HG03066 (cell line): Measurements from ENCODE around the gene SAMD7.

ENCODE experiments used
- ATAC-seq: cut with Tn5 transposase; IDR thresholded peaks from one replicate; pipeline ENCODE4 v1.9.1; 2021; ENCODE audit warnings: low read depth; ENCODE audit not compliant: unreplicated experiment

SAMD7 gene

GRCh38 chr3:169907476-169907875 lies 3.9 kb upstream of the SAMD7 start:
- ATAC-seq: no peak

DNA sequence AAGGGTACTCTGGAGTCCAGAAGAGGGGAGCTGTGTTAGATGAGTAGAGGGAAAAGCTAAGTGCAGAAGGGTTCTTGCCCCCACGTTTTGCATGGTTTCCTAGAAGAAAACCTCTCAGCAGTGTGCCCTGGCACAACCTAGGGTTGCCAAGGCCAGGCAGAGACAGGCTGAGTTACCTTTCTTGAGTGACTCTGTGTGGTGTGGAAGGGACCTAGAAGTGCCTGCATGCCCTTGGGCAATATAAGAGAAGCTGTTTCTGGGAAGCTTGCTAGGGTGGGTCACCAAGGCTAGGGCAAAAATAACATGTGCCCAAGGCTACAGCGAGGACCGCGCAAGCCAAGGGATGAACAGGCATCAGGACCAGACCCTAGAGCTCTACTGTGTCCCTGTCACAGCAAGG lies 3.4 kb upstream of the SAMD7 start:
- no peak for ATAC-seq

DNA sequence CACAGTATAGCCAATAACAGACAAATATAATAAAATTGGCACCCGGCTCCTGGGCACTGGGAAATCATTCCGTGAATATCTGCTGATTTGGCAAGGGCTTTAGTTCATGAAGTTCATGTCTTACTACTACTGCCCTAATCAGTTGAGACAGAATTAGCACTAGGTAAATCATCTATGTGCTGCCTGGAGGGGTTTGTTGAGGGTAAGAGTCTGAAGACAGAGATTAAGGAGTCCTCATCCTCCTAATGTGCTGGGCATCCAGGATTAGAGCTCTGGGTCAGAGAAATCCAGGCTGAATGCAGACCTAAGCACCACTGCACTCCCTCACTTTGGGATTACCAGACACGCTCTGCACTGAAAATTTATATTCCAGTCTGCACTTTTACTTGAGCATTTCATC lies 2.0 kb downstream of the SAMD7 start:
- ATAC-seq: no peak

GRCh38 chr3:169914321-169914720 lies 2.9 kb downstream of the SAMD7 start:
- no peak for ATAC-seq

- ATAC-seq: no peak
Observed at GRCh38 chr3:169923189-169923588, 11.8 kb downstream of the SAMD7 start.

DNA sequence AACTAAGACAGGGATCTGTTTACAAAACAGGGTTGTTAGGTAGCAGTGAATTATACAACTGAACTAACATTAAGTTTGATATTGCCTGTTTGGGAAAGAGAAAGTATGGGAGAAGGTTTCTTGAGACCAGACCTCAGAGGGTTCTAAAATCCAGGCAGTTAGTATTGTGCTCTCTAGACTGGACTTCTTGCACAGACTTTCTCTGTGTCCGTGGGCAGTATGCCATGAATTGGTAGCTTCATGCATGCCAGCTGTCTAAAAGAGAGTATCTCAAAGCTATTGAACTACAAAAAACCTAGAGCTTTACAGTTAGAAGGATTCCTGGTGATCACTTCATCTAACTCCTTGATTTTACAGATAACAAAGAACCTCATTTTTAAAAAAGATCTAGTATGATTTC lies 12.5 kb downstream of the SAMD7 start:
- ATAC-seq: no peak

GRCh38 chr3:169929830-169930519 lies 18.6 kb downstream of the SAMD7 start:
- ATAC-seq: no peak

DNA sequence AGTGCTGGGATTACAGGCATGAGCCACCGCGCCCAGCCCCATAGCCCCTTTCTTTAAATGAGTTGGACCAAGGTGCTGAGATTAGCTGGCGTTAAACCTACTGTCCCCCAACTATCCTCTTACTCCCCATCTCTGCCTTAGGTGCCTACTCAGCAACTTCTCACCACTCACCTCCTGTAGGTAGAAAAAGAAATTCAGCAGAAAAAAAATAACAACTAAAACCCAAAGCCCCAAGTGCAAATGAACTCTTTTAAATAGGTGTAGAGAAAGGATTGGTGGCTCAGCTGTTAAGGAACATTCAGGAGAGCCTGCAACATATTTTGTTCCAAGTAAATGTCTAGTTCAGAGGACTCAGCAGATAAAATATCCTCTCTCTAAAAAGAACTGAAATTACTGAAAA lies 19.5 kb downstream of the SAMD7 start:
- ATAC-seq: no peak

DNA sequence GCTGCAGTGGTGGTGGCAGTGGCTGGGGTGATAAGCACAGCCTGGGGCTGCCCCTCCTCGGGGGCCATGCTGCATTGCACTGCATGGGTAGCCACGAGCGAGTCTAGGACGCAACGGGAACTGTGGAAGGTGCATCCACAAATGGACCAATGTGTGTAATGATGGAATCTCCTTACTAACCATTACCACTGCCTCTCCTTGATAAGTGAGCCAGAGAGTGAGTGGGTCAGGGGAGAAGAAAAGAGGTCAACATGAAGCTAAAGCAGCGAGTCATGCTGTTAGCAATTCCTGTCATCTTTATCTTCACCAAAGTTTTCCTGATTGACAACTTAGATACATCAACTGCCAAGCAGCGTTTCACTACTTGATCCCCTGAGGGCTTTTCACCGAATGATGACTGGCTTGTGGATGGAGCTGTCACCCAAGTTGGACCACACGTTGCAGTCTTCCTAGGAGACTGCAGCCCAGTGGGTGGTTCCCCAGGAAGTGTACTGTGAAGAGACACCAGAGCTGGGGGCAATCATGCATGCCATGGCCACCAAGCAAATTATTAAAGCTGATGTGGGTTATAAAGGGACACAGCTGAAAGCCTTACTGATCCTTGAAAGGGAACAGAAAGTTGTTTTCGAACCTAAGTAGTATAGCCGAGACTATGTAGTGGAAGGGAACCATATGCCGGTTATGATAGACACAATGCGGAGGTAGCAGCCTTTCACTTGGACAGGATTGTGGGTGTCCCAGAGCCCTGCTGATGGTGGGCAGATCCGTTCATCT lies 20.6 kb downstream of the SAMD7 start:
- peak; percentile 95 for ATAC-seq

DNA sequence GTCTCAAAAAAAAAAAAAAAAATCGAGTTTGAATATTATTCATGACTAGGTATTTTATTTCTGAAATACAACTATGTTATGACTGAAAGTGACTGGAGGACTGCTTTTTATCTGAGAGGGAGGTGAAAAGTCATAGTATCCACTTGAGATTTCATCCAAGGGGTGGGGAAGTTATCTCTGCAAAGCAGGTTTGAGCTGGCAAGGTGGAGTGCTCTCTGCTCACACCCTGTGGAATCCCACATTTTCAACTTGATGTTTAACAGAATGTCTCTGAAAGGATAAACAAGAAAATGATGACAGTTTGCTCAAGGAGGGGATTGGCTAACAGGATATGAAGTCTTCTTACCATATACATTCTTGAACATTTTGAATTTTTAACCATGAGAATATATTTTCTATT lies 27.9 kb downstream of the SAMD7 start:
- no peak for ATAC-seq

DNA sequence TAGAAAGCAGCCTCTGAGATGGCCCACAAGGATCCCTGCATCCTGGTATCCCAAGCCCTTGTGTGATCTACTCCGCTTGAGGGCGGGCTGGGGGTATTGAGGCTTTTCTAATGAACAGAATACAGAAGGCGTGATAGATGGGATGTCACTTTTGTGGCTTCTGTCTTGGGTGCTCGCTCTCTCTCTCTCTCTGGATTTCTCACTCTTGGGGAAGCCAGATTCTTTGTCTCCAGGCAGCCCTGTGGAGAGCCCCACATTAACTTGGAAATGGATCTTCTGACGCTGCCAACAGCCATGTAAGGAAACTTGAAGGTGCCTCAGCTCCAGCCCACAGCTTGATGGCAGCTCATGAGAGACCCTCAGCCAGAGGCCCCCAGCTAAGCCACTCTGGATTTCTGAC lies 28.4 kb downstream of the SAMD7 start:
- ATAC-seq: no peak

DNA sequence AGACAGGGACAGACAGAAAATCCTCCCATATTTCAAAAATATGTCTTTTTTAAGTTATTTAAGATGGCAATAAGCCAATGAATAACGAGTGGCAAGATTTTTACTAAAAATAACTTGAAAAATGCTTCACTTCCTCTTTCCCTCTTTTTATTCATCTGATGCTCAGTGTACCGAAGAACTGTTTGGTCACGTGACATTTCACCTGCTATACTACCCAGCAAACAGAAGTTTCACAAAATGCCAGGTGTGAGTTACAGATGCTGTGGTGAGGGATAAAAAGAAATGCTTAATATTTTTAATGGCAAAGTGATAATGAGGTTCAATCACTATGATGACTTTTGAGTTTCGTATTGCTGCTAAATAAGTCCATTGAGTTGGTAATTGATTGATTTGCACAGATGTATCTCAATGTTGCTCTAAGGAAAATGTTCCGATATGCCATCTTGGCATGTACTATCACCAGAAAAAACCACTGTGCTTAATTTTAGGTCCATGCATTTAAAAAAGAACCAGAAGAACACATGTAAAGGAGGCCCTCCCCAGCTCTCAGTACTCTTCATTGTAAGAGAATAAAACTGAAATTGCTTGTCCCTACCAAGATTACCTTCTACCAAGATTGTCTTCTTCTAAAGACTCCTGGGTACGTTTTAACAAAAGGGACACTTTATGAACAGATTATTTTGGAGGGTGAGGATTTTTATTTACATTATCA lies 29.3 kb downstream of the SAMD7 start:
- ATAC-seq: peak; percentile 72

DNA sequence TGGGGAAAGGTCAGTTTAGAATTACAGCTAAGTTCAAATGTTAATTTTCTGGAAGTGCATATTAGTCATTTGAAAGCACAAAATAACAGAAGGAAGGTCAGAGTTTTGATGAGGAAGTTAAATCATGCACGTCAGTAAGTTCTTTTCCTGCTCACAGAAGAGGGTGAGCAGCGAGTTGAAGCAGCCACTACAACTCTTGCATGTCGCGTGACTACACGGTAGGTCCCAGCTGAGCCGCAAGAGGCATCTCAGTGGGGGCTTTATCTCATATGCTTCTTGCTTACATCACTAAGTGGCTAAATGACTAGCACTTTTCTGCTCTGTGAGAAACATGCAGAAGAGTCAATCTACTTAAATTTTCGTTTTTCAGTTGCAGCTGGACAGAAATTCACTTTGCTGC lies 33.9 kb downstream of the SAMD7 start:
- peak; percentile 76 for ATAC-seq

- no peak for ATAC-seq
Observed at GRCh38 chr3:169946336-169946735, 35.0 kb downstream of the SAMD7 start.

GRCh38 chr3:169948559-169949448 lies 37.4 kb downstream of the SAMD7 start:
- peak; percentile 16 for ATAC-seq

GRCh38 chr3:169952045-169952444 lies 40.7 kb downstream of the SAMD7 start:
- no peak for ATAC-seq

- ATAC-seq: no peak
Observed at GRCh38 chr3:169953462-169954141, 42.2 kb downstream of the SAMD7 start.

DNA sequence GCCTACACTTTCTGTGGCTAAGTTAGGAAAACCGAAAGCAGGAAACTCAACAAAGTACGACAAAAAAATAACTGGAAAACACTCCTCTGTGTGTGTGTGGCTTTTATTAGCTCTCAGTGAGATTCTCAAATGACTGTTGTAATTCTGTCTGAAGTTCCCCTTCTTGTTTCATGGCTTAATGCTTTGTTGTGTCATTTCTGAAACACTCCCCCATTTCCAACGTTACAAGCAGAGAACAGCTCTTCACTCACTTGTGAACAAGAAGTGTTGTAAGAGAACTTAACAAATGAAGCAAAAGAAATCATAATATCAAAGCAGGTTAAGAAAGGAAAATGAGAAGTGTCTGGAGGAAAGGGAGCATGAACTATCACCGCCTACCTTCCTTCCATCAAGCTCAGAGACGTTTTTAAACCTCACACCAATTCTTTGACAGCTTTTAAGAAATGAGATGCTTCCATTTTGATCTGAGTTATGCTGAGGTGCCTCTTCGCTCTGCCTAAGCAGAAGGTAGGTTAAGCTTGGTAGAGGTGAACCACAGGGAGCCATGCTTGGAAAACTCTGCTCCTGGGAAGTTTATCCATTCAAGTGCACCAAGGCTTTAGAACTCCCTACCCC lies 42.9 kb downstream of the SAMD7 start:
- ATAC-seq: peak; percentile 57

DNA sequence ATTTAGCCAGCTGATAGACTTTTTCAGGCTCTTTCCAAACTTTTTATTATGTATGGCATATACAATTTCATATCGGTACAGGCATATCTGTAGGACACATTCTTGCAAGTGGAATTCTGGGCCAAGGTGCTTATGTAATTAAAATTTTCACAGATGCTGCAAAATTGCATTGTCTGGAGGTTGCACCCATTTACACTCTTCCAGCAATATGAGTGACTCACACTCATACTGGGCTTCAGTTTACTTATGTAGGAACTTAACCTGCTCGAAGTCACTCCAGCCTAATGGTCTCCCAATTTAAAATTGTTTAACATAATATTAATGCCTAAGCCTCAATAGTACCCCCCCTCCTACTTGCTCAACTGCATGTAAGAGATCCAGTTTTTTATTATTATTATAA lies 44.0 kb downstream of the SAMD7 start:
- no peak for ATAC-seq

GRCh38 chr3:169964176-169964575 lies 52.8 kb downstream of the SAMD7 start:
- ATAC-seq: no peak
